K562 (cell line): ENCODE measurements around the gene GLMN. TPM values are rescaled to one million over a fixed set of nuclear protein-coding genes. Genes with fewer than 3 reads are reported as not detected.

Experiments
- ATAC-seq: fragments of 200-7000 bp; cut with Tn5 transposase; 3 replicates; pipeline ENCODE4 v1.9.1; 2020; ENCODE audit warnings: moderate library complexity
- BruUV-seq: library from RNA; stranded (reverse); fragments of 400-500 nt; replicated peaks from 2 replicates; lab custom pipeline; 2021; lab: Mats Ljungman, UMichigan
- CTCF ChIA-PET: fragments of 300-600 bp; formaldehyde crosslinking; extraction: SDS; loops from one replicate; lab custom pipeline; 2021; ENCODE audit warnings: low intra/inter-chr PET ratio; lab: Yijun Ruan, JAX
- POLR2A ChIA-PET: fragments of 300-600, 350-650 bp; sonication (Branson Sonifier 250); formaldehyde crosslinking; extraction: SDS; loops from one replicate; lab custom pipeline; 2021; ENCODE audit warnings: antibody characterized with exemption, inconsistent platforms; lab: Yijun Ruan, JAX
- DNase-seq, 4 experiments: peaks; one replicate each; pipeline versions ENCODE4 v3.0.0 to v3.0.0-alpha.2; 2011 to 2018; ENCODE audit warnings: low spot score in 3 of 4, mixed read lengths in 3 of 4; ENCODE audit errors: extremely low read depth in 1 of 4
- FAIRE-seq: peaks from 2 replicates; lab custom pipeline; 2011; peaks lifted over from hg19 to GRCh38; lab: Jason Lieb, UNC
- H2AFZ ChIP-seq: 2 replicates; pipeline ENCODE4 v1.6.0; 2011; ENCODE audit warnings: low read depth, low read length, control low read depth, inconsistent platforms
- H3K27ac ChIP-seq: fragments of 200-600 bp; 3 replicates; pipeline ENCODE4 v1.8.0; 2011; ENCODE audit warnings: low read depth, mild to moderate bottlenecking, control low read depth, inconsistent platforms, low read length, moderate library complexity, mixed read lengths; ENCODE audit errors: extremely low read depth
- H3K27me3 ChIP-seq, 2 experiments: fragments of 300-600 bp in 1 of 2; 2 replicates in 1 of 2; 3 replicates in 1 of 2; pipeline versions ENCODE4 v1.6.0 to v1.8.0; 2011; ENCODE audit warnings: inconsistent platforms in 2 of 2, low read length in 2 of 2, mild to moderate bottlenecking in 1 of 2, mixed read lengths in 1 of 2, moderate library complexity in 1 of 2; ENCODE audit not compliant: control insufficient read depth in 2 of 2, insufficient read depth in 2 of 2
- H3K36me3 ChIP-seq: fragments of 300-600 bp; 3 replicates; pipeline ENCODE4 v1.8.0; 2011; ENCODE audit warnings: mild to moderate bottlenecking, low read length, inconsistent platforms; ENCODE audit not compliant: control insufficient read depth, insufficient read depth
- H3K4me1 ChIP-seq, 2 experiments: fragments of 200-600 bp in 1 of 2; replicated peaks in 1 of 2; 2 replicates in 1 of 2; 3 replicates in 1 of 2; pipeline versions ENCODE4 v1.5.1 to v1.8.0; 2011; ENCODE audit warnings: inconsistent platforms in 2 of 2, low read length in 2 of 2, mild to moderate bottlenecking in 1 of 2, mixed read lengths in 1 of 2, moderate library complexity in 1 of 2; ENCODE audit not compliant: control insufficient read depth in 2 of 2, insufficient read depth in 2 of 2
- H3K4me2 ChIP-seq: 2 replicates; pipeline ENCODE4 v1.6.1; 2011; ENCODE audit warnings: low read length, control low read depth, inconsistent platforms, mixed read lengths; ENCODE audit not compliant: insufficient read depth
- H3K4me3 ChIP-seq: fragments of 200-600 bp; sonication (generic), shearing (Covaris generic); 2 replicates; pipeline ENCODE4 v1.5.1; 2016; ENCODE audit warnings: control low read depth, inconsistent platforms
- H3K79me2 ChIP-seq: fragments of 200-600 bp; 3 replicates; pipeline ENCODE4 v1.8.0; 2011; ENCODE audit warnings: low read length, inconsistent platforms; ENCODE audit not compliant: control insufficient read depth, insufficient read depth
- H3K9ac ChIP-seq, 2 experiments: 2 replicates each; pipeline versions ENCODE4 v1.6.0 to v1.6.1; 2011; ENCODE audit warnings: low read depth in 2 of 2, low read length in 2 of 2, control low read depth in 1 of 2, inconsistent platforms in 1 of 2, mild to moderate bottlenecking in 1 of 2, mixed read lengths in 1 of 2; ENCODE audit not compliant: insufficient read depth in 1 of 2
- H3K9me1 ChIP-seq: one replicate; pipeline ENCODE4 v1.6.0; 2011; ENCODE audit warnings: inconsistent platforms, mild to moderate bottlenecking, low read length, moderate library complexity; ENCODE audit not compliant: control insufficient read depth, insufficient read depth
- H3K9me3 ChIP-seq: replicated peaks from 2 replicates; pipeline ENCODE4 v1.5.1; 2011; ENCODE audit warnings: low read depth, low read length, inconsistent platforms; ENCODE audit not compliant: control insufficient read depth, insufficient read depth
- H4K20me1 ChIP-seq: replicated peaks from 2 replicates; pipeline ENCODE4 v1.6.1; 2011; ENCODE audit warnings: low read length, inconsistent platforms, mixed read lengths; ENCODE audit not compliant: control insufficient read depth, insufficient read depth
- HMG20A ChIP-seq: fragments of 450-650 bp; formaldehyde crosslinking; conservative IDR thresholded peaks from 2 replicates; pipeline ENCODE4 v1.4.0; 2020; ENCODE audit warnings: mild to moderate bottlenecking, mixed read lengths
- KLF13 ChIP-seq: fragments of 450-650 bp; IDR thresholded peaks from 2 replicates; pipeline ENCODE4 v1.6.1; 2016; ENCODE audit warnings: missing genetic modification characterization, low read depth, mild to moderate bottlenecking, missing compliant biosample characterization, moderate library complexity, borderline replicate concordance
- NFRKB ChIP-seq: fragments of 450-650 bp; IDR thresholded peaks from 2 replicates; pipeline ENCODE4 v1.6.1; 2016; ENCODE audit warnings: low read depth
- NR2F6 ChIP-seq: fragments of 450-650 bp; formaldehyde crosslinking; IDR thresholded peaks from 2 replicates; pipeline ENCODE4 v1.4.0; 2020; ENCODE audit warnings: mild to moderate bottlenecking
- POLR3A ChIP-seq: IDR thresholded peaks from 2 replicates; pipeline ENCODE4 v1.6.1; 2011; ENCODE audit warnings: borderline replicate concordance, mild to moderate bottlenecking, moderate library complexity; ENCODE audit not compliant: insufficient read length, insufficient read depth; ENCODE audit errors: extremely low read depth
- SNRNP70 ChIP-seq: fragments of 200-400 bp; formaldehyde crosslinking; optimal IDR thresholded peaks from 2 replicates; pipeline ENCODE3; 2017; ENCODE audit warnings: low read depth, low read length
- ZNF76 ChIP-seq: fragments of 250-450 bp; sonication (Bioruptor Pico); IDR thresholded peaks from 2 replicates; pipeline ENCODE4 v1.4.0; 2020; ENCODE audit warnings: mild to moderate bottlenecking, moderate library complexity, borderline replicate concordance
- WGBS: fragments of 100-300 bp; shearing (Covaris generic); methylation state at CpG from one replicate; pipeline ENCODE4 v1.1.6; 2016; ENCODE audit warnings: low coverage, mixed read lengths; ENCODE audit not compliant: insufficient coverage; ENCODE audit errors: missing lambda C conversion rate; 5-methylcytosine and 5-hydroxymethylcytosine counted together
- in situ Hi-C: fragments of 300-500 bp; cut with MboI; formaldehyde crosslinking; loops from 4 replicates; pipeline ENCODE4 v1.15.0; 2018; ENCODE audit warnings: inconsistent platforms, mixed read lengths
- intact Hi-C: fragments of 100-400 bp; cut with micrococcal nuclease; formaldehyde crosslinking; loops from 2 replicates; pipeline ENCODE4 v1.14.2; 2022
- polyA plus RNA-seq, 8 experiments: library from polyadenylated mRNA; depleted of rRNA in 4 of 8; stranded (reverse) in 5 of 8; unstranded in 3 of 8; fragments of >200 nt; fragmentation: Nextera tagmentation in 2 of 8; fragmentation: Illumina TruSeq in 1 of 8; extraction: Ambion mirVana in 2 of 8; extraction: Trizol in 1 of 8; gene quantifications; 2 replicates each; pipeline versions ENCODE4 v1.2.1 to v1.2.3, GENCODE V29; 2011 to 2014; ENCODE audit warnings: inconsistent platforms in 1 of 8, missing spikeins in 1 of 8
- total RNA-seq, 7 experiments: library from RNA; depleted of rRNA in 6 of 7; stranded (reverse); fragments of >200 nt in 6 of 7; fragmentation: Illumina TruSeq in 2 of 7; extraction: Trizol in 2 of 7; gene quantifications; 2 replicates each; pipeline versions ENCODE4 v1.2.1 to v1.2.3, GENCODE V29; 2011 to 2021; ENCODE audit warnings: low replicate concordance in 1 of 7
- TF ChIP-seq, protein P1 (sequence below): fragments of 450-650 bp; IDR thresholded peaks from 2 replicates; pipeline ENCODE4 v1.6.1; 2016; ENCODE audit warnings: missing biosample characterization, missing genetic modification characterization

GLMN gene
- total and polyA plus RNA-seq, 9 of the 15 experiments (the other 6 are each of a cell fraction or from before 2014, with no cell fraction given): 13.0 to 24.8 (median 19.0) TPM

DNA sequence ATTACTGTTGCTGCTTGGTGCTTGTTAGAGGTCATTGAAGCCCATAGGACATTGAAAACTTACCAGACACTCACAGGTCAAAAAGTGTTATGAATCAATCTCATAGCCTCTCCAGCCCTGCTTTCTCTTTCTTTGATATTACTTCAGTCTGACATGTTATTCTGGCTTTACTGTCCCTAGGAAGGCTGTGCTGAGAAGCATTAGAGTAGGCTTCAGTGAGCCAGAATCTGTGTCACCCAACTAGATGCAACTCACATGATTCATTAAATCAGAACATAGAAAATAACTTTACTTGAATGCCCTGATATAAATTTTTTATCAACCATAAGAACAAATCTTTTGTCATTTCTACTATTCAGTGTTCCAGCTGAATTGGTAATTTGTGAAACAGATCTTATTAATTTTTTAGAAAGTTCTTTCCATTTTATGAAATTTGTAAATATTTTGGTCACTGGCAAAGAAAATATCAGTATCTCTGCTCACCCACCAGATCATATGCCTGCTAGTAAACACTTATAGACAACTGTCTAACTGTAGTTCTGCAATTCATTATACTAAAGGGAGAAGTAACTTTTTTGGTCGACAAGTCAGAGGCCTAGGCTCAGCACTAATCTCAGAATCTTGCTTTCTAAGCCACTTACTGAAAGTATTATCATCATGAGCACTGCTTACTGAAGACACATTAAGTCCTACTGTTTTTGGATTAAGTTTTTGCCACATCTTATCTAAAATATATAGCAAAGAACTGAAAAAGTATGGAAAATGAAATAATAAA, 48.3 kb upstream of the GLMN start:
- no peak for ATAC-seq
- intact Hi-C loops: no loop called here

More for the DNA sequence above, 48.3 kb upstream of the GLMN start:
- Histone ChIP-seq H3K36me3 (peaks cover 32% of the 10 kb centered on the region; the same call in 2 of the 3 replicates), H3K79me2 (no peaks in the 10 kb centered on the region), H2AFZ (no peak overlapping the region), H3K4me1 (no peaks in the 10 kb centered on the region), H3K4me2 (no peak overlapping the region), H4K20me1 (no peaks in the 10 kb centered on the region), H3K9me1 (no peaks in the 10 kb centered on the region), H3K9ac (no peak overlapping the region), H3K27ac (no peak overlapping the region), H3K9me3 (no peaks in the 10 kb centered on the region), H3K4me3 (no peak overlapping the region), H3K27me3 (no peaks in the 10 kb centered on the region)
- FAIRE-seq (no peak), DNase-seq (no peak)
- ChIA-PET CTCF (no interaction called here), POLR2A (no interaction called here)
- TF ChIP-seq HMG20A (CRISPR knock-in tag) (no peak), NR2F6 (CRISPR knock-in tag) (no peak), POLR3A (no peak), NFRKB (no peak), ZNF76 (CRISPR knock-in tag) (no peak), KLF13 (no peak), SNRNP70 (no peak)
- TF ChIP-seq, protein P1, sequence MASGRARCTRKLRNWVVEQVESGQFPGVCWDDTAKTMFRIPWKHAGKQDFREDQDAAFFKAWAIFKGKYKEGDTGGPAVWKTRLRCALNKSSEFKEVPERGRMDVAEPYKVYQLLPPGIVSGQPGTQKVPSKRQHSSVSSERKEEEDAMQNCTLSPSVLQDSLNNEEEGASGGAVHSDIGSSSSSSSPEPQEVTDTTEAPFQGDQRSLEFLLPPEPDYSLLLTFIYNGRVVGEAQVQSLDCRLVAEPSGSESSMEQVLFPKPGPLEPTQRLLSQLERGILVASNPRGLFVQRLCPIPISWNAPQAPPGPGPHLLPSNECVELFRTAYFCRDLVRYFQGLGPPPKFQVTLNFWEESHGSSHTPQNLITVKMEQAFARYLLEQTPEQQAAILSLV (tag): no peak
- WGBS: 15% methylated on average over 1 of the region's 1 CpG
- no TSS peak for BruUV-seq
- in situ Hi-C loops: no loop called here
